ENCODE measurements around the gene CACNA2D3.

The CACNA2D3 gene

DNA sequence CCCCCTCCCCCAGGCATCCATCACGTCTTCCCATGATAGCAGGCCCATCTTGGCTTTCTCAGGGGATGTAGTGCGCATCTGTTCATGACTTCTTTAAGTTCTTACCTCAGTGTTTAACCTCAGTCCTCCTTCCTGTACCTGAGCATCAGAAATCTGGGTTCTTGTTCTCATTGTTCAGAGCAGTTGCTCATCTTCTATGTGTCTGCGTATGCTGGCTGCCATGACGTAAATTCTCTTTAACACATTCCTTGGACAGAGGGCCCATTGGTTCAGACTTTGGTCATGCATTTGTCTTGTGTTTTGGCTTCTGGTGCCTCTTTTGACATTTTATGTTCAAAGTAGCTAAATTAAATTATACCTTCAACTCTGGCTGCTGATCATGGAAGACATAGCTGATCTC is 227.3 kb downstream of the CACNA2D3 start:
- no peak overlapping the region for H2BK5ac ChIP-seq (ENCODE audit: low read length)
- no peak overlapping the region for H2AK5ac ChIP-seq (ENCODE audit: low read depth, low read length)
- H3K23ac ChIP-seq (ENCODE audit: low read depth, low read length, poor library complexity), result no peak overlapping the region
- no peaks in the 10 kb centered on the region for H3K36me3 ChIP-seq (replicated peaks in 1 of 2; ENCODE audit: control insufficient read depth in 2 of 2, insufficient read depth in 2 of 2, low read length in 2 of 2)
- peak overlapping the region; percentile 30 for H3K18ac ChIP-seq (ENCODE audit: low read length)
- H2BK15ac ChIP-seq (ENCODE audit: low read length), result no peak overlapping the region
- H3K27me3 ChIP-seq (ENCODE audit: control insufficient read depth in 3 of 3, insufficient read depth in 3 of 3, low read depth in 1 of 3, low read length in 3 of 3), result no peaks in the 10 kb centered on the region
- H3K4ac ChIP-seq (ENCODE audit: low read length), result no peak overlapping the region
- WGBS, 2 donors (ENCODE audit: extremely low coverage in 2 of 2, insufficient read length in 2 of 2, insufficient replicate concordance in 1 of 2), result no CpG with 5 or more reads among the region's 4 CpGs
- no peak overlapping the region for H4K8ac ChIP-seq (ENCODE audit: low read depth, low read length)
- H3K14ac ChIP-seq (ENCODE audit: low read length), result no peak overlapping the region
- H3K4me3 ChIP-seq (ENCODE audit: low read length in 2 of 2), result no peak overlapping the region
- H3K27ac ChIP-seq (replicated peaks; ENCODE audit: low read length), result peak overlapping the region; percentile 41
- no peak overlapping the region for H4K91ac ChIP-seq (ENCODE audit: low read depth, low read length, poor library complexity)
- no peak overlapping the region for H2BK12ac ChIP-seq (ENCODE audit: low read length)
- no peak overlapping the region for H2BK120ac ChIP-seq (ENCODE audit: low read depth, low read length)
- H3K79me1 ChIP-seq (ENCODE audit: low read depth, low read length), result no peaks in the 10 kb centered on the region
- no peak overlapping the region for H3K9ac ChIP-seq (ENCODE audit: low read depth, low read length, poor library complexity)
- H3K4me1 ChIP-seq (ENCODE audit: control insufficient read depth in 2 of 2, insufficient read depth in 1 of 2, low read depth in 1 of 2, low read length in 2 of 2), result peaks cover 0 to 10% of the 10 kb centered on the region in 2 donors
- DNase-seq (ENCODE audit: low spot score), result no peak
- H2AFZ ChIP-seq (ENCODE audit: low read length), result no peak overlapping the region
- H3K9me3 ChIP-seq (replicated peaks in 1 of 2; ENCODE audit: control insufficient read depth in 2 of 2, insufficient read depth in 1 of 2, low read depth in 1 of 2, low read length in 2 of 2), result no peaks in the 10 kb centered on the region
- no peak overlapping the region for H3K4me2 ChIP-seq (ENCODE audit: insufficient read depth, low read length, poor library complexity, severe bottlenecking)

- no peak overlapping the region for H3K9ac ChIP-seq (ENCODE audit: low read depth, low read length, poor library complexity)
- no peak overlapping the region for H2BK5ac ChIP-seq (ENCODE audit: low read length)
- H3K4ac ChIP-seq (ENCODE audit: low read length), result no peak overlapping the region
- no peak overlapping the region for H4K8ac ChIP-seq (ENCODE audit: low read depth, low read length)
- no peak overlapping the region for H2AK5ac ChIP-seq (ENCODE audit: low read depth, low read length)
- H2BK15ac ChIP-seq (ENCODE audit: low read length), result no peak overlapping the region
- H4K91ac ChIP-seq (ENCODE audit: low read depth, low read length, poor library complexity), result no peak overlapping the region
- no peaks in the 10 kb centered on the region for H3K27me3 ChIP-seq (ENCODE audit: control insufficient read depth in 3 of 3, insufficient read depth in 3 of 3, low read depth in 1 of 3, low read length in 3 of 3)
- no peak overlapping the region for H3K18ac ChIP-seq (ENCODE audit: low read length)
- H3K4me2 ChIP-seq (ENCODE audit: insufficient read depth, low read length, poor library complexity, severe bottlenecking), result no peak overlapping the region
- H3K4me3 ChIP-seq (ENCODE audit: low read length in 2 of 2), result no peak overlapping the region
- H3K4me1 ChIP-seq (ENCODE audit: control insufficient read depth in 2 of 2, insufficient read depth in 1 of 2, low read depth in 1 of 2, low read length in 2 of 2), result peaks cover 0 to 12% of the 10 kb centered on the region in 2 donors
- no peaks in the 10 kb centered on the region for H3K9me3 ChIP-seq (replicated peaks in 1 of 2; ENCODE audit: control insufficient read depth in 2 of 2, insufficient read depth in 1 of 2, low read depth in 1 of 2, low read length in 2 of 2)
- DNase-seq (ENCODE audit: low spot score), result no peak
- no peak overlapping the region for H2BK12ac ChIP-seq (ENCODE audit: low read length)
- WGBS, 2 donors (ENCODE audit: extremely low coverage in 2 of 2, insufficient read length in 2 of 2, insufficient replicate concordance in 1 of 2), result no CpG with 5 or more reads among the region's 5 CpGs
- no peaks in the 10 kb centered on the region for H3K36me3 ChIP-seq (replicated peaks in 1 of 2; ENCODE audit: control insufficient read depth in 2 of 2, insufficient read depth in 2 of 2, low read length in 2 of 2)
- H2BK120ac ChIP-seq (ENCODE audit: low read depth, low read length), result peak overlapping the region; percentile 7
- H3K79me1 ChIP-seq (ENCODE audit: low read depth, low read length), result no peaks in the 10 kb centered on the region
- H3K27ac ChIP-seq (replicated peaks; ENCODE audit: low read length), result no peak overlapping the region
- no peak overlapping the region for H3K14ac ChIP-seq (ENCODE audit: low read length)
- no peak overlapping the region for H2AFZ ChIP-seq (ENCODE audit: low read length)
- H3K23ac ChIP-seq (ENCODE audit: low read depth, low read length, poor library complexity), result no peak overlapping the region
Measured at GRCh38 chr3:54353546-54353945, 231.2 kb downstream of the CACNA2D3 start.

DNA sequence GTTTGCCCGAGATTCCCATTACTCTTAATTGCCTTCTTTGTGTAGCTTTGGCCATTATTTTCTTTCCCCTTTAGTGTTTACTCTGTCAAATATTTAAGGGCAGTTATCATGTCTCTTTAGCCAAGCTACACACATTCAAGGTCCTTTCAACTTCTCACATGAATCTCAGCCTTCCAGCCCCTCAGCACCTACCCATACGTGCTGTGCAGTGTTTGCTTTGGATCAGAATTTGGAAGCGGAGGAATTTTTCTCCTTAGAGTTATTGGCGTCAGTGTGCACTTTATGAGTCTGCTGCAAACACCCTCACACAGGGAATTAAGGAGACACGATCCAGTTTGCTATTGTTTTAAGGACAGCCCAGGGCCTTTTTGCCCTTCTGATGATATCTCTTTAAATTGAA is 231.6 kb downstream of the CACNA2D3 start:
- Histone ChIP-seq H3K4me3 (ENCODE audit: low read length in 2 of 2) (no peak overlapping the region), H3K9me3 (replicated peaks in 1 of 2; ENCODE audit: control insufficient read depth in 2 of 2, insufficient read depth in 1 of 2, low read depth in 1 of 2, low read length in 2 of 2) (no peaks in the 10 kb centered on the region), H3K4ac (ENCODE audit: low read length) (no peak overlapping the region), H2BK12ac (ENCODE audit: low read length) (no peak overlapping the region), H3K18ac (ENCODE audit: low read length) (no peak overlapping the region), H2BK120ac (ENCODE audit: low read depth, low read length) (no peak overlapping the region), H2BK15ac (ENCODE audit: low read length) (no peak overlapping the region), H3K36me3 (replicated peaks in 1 of 2; ENCODE audit: control insufficient read depth in 2 of 2, insufficient read depth in 2 of 2, low read length in 2 of 2) (no peaks in the 10 kb centered on the region), H3K4me1 (ENCODE audit: control insufficient read depth in 2 of 2, insufficient read depth in 1 of 2, low read depth in 1 of 2, low read length in 2 of 2) (peaks cover 0 to 11% of the 10 kb centered on the region in 2 donors), H4K8ac (ENCODE audit: low read depth, low read length) (no peak overlapping the region), H2AFZ (ENCODE audit: low read length) (no peak overlapping the region), H4K91ac (ENCODE audit: low read depth, low read length, poor library complexity) (no peak overlapping the region), H3K79me1 (ENCODE audit: low read depth, low read length) (no peaks in the 10 kb centered on the region), H2AK5ac (ENCODE audit: low read depth, low read length) (no peak overlapping the region), H2BK5ac (ENCODE audit: low read length) (no peak overlapping the region), H3K4me2 (ENCODE audit: insufficient read depth, low read length, poor library complexity, severe bottlenecking) (no peak overlapping the region), H3K27ac (replicated peaks; ENCODE audit: low read length) (no peak overlapping the region), H3K27me3 (ENCODE audit: control insufficient read depth in 3 of 3, insufficient read depth in 3 of 3, low read depth in 1 of 3, low read length in 3 of 3) (no peaks in the 10 kb centered on the region), H3K14ac (ENCODE audit: low read length) (no peak overlapping the region), H3K23ac (ENCODE audit: low read depth, low read length, poor library complexity) (no peak overlapping the region), H3K9ac (ENCODE audit: low read depth, low read length, poor library complexity) (no peak overlapping the region)
- WGBS, 2 donors (ENCODE audit: extremely low coverage in 2 of 2, insufficient read length in 2 of 2, insufficient replicate concordance in 1 of 2), result no CpG with 5 or more reads among the region's 5 CpGs
- no peak for DNase-seq (ENCODE audit: low spot score)

DNA sequence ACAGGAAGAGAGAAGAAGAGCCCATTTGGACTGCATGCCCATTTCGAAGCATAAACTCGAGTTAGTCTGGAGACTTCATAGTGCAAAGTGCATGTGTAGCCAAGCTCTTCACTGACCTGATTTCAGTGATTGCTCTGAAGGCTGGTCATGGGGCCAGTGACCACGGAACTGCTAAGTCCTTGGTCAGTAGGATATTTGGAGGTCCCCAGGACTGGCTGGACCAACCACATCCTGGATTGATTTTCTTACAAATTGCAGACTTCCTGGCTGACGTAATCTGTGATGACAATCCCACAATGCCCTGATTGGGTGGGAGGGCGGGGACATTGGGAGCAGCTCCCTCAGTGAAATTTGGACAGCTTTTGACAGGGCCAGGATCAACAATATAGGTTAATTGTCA is 233.4 kb downstream of the CACNA2D3 start:
- Histone ChIP-seq H3K4me3 (ENCODE audit: low read length in 2 of 2) (no peak overlapping the region), H3K4me1 (ENCODE audit: control insufficient read depth in 2 of 2, insufficient read depth in 1 of 2, low read depth in 1 of 2, low read length in 2 of 2) (peaks cover 0 to 3% of the 10 kb centered on the region in 2 donors), H3K36me3 (replicated peaks in 1 of 2; ENCODE audit: control insufficient read depth in 2 of 2, insufficient read depth in 2 of 2, low read length in 2 of 2) (no peaks in the 10 kb centered on the region)

More for the DNA sequence above, 233.4 kb downstream of the CACNA2D3 start:
- Histone ChIP-seq H2BK12ac (ENCODE audit: low read length) (no peak overlapping the region), H4K8ac (ENCODE audit: low read depth, low read length) (no peak overlapping the region), H3K18ac (ENCODE audit: low read length) (no peak overlapping the region), H4K91ac (ENCODE audit: low read depth, low read length, poor library complexity) (no peak overlapping the region), H2BK15ac (ENCODE audit: low read length) (no peak overlapping the region), H3K23ac (ENCODE audit: low read depth, low read length, poor library complexity) (no peak overlapping the region), H3K9me3 (replicated peaks in 1 of 2; ENCODE audit: control insufficient read depth in 2 of 2, insufficient read depth in 1 of 2, low read depth in 1 of 2, low read length in 2 of 2) (no peaks in the 10 kb centered on the region), H3K4me2 (ENCODE audit: insufficient read depth, low read length, poor library complexity, severe bottlenecking) (no peak overlapping the region), H3K9ac (ENCODE audit: low read depth, low read length, poor library complexity) (no peak overlapping the region), H3K79me1 (ENCODE audit: low read depth, low read length) (no peaks in the 10 kb centered on the region), H3K14ac (ENCODE audit: low read length) (no peak overlapping the region), H2BK5ac (ENCODE audit: low read length) (no peak overlapping the region), H3K27me3 (ENCODE audit: control insufficient read depth in 3 of 3, insufficient read depth in 3 of 3, low read depth in 1 of 3, low read length in 3 of 3) (no peaks in the 10 kb centered on the region), H3K4ac (ENCODE audit: low read length) (no peak overlapping the region), H3K27ac (replicated peaks; ENCODE audit: low read length) (no peak overlapping the region), H2AFZ (ENCODE audit: low read length) (no peak overlapping the region), H2AK5ac (ENCODE audit: low read depth, low read length) (no peak overlapping the region), H2BK120ac (ENCODE audit: low read depth, low read length) (no peak overlapping the region)
- DNase-seq (ENCODE audit: low spot score), result no peak
- WGBS, 2 donors (ENCODE audit: extremely low coverage in 2 of 2, insufficient read length in 2 of 2, insufficient replicate concordance in 1 of 2), result no CpG with 5 or more reads among the region's 5 CpGs

Data from neuronal stem cell (in vitro differentiated cells).